Lung (tissue), 12 donors: ENCODE results near the gene GPN1. TPM values are rescaled to one million over a fixed set of nuclear protein-coding genes. Genes with fewer than 3 reads are reported as not detected.
"Not testable (repeated sequence)": the region's sequence is repeated elsewhere in the genome, so short reads cannot be mapped to it uniquely, and the experiment has no call there.

Experiments
- ATAC-seq: fragments of 200-7000 bp; cut with Tn5 transposase; one replicate; pipeline ENCODE4 v1.9.1; 2020; ENCODE audit warnings: moderate number of reproducible peaks; ENCODE audit not compliant: insufficient read depth, low FRiP score
- DNase-seq, 3 donors: peaks; one replicate each; pipeline ENCODE4 v3.0.0-alpha.2; 2013 to 2017
- H3K27ac ChIP-seq, 2 donors: one replicate each; pipeline ENCODE4 v1.5.1; 2013; ENCODE audit warnings: mild to moderate bottlenecking in 2 of 2, moderate library complexity in 2 of 2, control low read depth in 1 of 2, inconsistent platforms in 1 of 2, low read depth in 1 of 2, low read length in 1 of 2
- H3K27me3 ChIP-seq, 3 donors: one replicate each; pipeline ENCODE4 v1.5.1; 2013; ENCODE audit warnings: low read length in 2 of 3; ENCODE audit not compliant: control insufficient read depth in 3 of 3, insufficient read depth in 3 of 3
- H3K36me3 ChIP-seq, 4 donors: one replicate each; pipeline ENCODE4 v1.5.1; 2013; ENCODE audit warnings: low read length in 4 of 4, mild to moderate bottlenecking in 1 of 4, moderate library complexity in 1 of 4; ENCODE audit not compliant: control insufficient read depth in 4 of 4, insufficient read depth in 4 of 4
- H3K4me1 ChIP-seq, 5 donors: one replicate each; pipeline ENCODE4 v1.5.1; 2013; ENCODE audit warnings: low read length in 5 of 5, mild to moderate bottlenecking in 2 of 5, moderate library complexity in 1 of 5; ENCODE audit not compliant: control insufficient read depth in 5 of 5, insufficient read depth in 5 of 5
- H3K4me3 ChIP-seq: one replicate; pipeline ENCODE4 v1.5.1; 2013; ENCODE audit warnings: mild to moderate bottlenecking, control low read depth, moderate library complexity
- H3K9ac ChIP-seq, 2 donors: one replicate each; pipeline ENCODE4 v1.5.1; 2013; ENCODE audit warnings: low read length in 2 of 2, control low read depth in 1 of 2; ENCODE audit not compliant: insufficient read depth in 1 of 2
- H3K9me3 ChIP-seq, 4 donors: one replicate each; pipeline ENCODE4 v1.5.1; 2013; ENCODE audit warnings: low read length in 3 of 4, mild to moderate bottlenecking in 1 of 4, moderate library complexity in 1 of 4; ENCODE audit not compliant: control insufficient read depth in 4 of 4, insufficient read depth in 3 of 4
- WGBS, 2 donors: extraction: QIAGEN DNeasy Blood & Tissue Kit; methylation state at CpG; one replicate each; pipeline ENCODE4 v1.1.7; 2013; 5-methylcytosine and 5-hydroxymethylcytosine counted together
- polyA plus RNA-seq, 2 donors: library from polyadenylated mRNA; stranded (reverse); fragments of 200-250 nt; gene quantifications; one replicate each; pipeline ENCODE4 v1.2.1, GENCODE V29; 2013
- total RNA-seq, 2 donors: library from RNA; depleted of rRNA in 1 of 2; stranded (reverse); fragments of >200 nt in 1 of 2; gene quantifications; one replicate each; pipeline ENCODE4 v1.2.1, GENCODE V29; 2014 to 2021
- TF ChIP-seq, protein P1 (sequence below): IDR thresholded peaks from 2 replicates; pipeline ENCODE4 v1.5.1; 2012; ENCODE audit warnings: mild to moderate bottlenecking; ENCODE audit errors: control extremely low read depth, extremely low read depth
- donor health status: control.
- donor health status: control.
- donor health status: Bipolar disorder and iron deficiency.
- donor health status: healthy.
- donor health status: DM: yes; HTN: yes; CAD: no.

The GPN1 gene
- total and polyA plus RNA-seq, 4 donors: 16.4 to 30.7 (median 27.3) TPM

DNA sequence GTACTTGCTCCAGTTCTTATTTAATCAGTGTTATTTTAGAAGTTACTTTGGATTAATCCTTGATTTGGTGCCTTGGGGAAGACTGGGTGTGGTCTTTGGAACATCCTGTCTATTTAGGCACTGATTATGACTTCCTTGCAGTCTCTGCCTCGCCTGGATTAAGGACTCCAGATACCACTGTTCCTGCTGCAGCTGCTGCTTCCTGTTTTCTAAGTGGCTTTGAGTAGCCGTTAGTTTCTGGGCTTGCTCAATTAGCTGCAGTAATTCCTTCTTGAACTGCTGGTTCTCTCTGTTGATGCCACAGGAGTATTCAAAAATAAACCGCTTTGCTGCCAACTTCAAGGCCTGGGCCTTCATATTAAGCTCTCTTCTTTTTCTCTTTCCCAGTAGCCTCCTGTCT is 1.9 kb upstream of the GPN1 start:
- not testable (repeated sequence) for ATAC-seq, H3K27me3 ChIP-seq, H3K9ac ChIP-seq, H3K4me3 ChIP-seq, H3K9me3 ChIP-seq
- peak in 1 of 3 donors; percentile 3 for DNase-seq
- Histone ChIP-seq H3K4me1 (peaks cover 0 to 11% (median 7%) of the 10 kb centered on the region in 5 donors), H3K27ac (peak overlapping the region in 1 of 2 donors; percentile 17), H3K36me3 (peaks cover 4 to 24% (median 16%) of the 10 kb centered on the region in 4 donors)
- 14 to 45% methylated on average over 3 of the region's 3 CpGs for WGBS, 2 donors

DNA sequence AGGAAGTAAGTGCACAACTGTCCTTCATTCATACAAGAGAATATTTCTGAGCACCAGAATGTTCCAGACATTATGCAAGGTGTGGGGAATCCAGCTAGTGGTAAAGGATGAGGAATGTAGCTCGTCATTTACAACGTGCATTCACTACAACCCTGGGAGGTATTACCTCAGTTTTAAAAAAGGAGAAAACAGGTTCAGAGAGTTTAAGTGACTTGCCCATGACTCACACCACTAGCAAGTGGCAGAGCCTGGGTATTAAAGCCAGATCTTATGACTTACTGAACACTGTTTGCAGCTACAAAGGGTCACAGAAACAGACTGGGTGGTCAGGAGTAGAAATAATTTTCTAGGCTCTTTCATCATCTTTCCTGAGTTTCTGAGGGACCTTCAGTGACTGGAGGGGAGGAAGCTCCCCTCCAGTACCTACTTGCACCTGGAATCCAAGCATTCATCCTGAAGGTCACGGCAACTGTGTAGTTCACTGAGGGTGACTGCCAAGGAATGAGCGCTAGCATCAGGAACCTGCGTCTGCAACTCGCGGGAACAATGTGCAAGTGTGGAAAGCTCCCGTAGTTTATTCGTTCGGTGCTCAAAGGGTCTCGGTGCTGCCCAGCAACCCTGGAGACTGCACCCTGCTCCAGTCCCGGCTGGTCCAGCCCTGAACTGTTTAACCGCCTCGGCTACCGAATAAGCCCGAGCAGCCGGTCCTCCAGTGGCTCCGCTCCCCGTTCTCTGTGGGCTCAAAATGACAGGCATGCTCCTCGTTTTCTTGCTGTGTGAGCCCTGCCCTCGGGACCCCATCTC is 685 bp upstream of the GPN1 start:
- no peaks in the 10 kb centered on the region for H3K9me3 ChIP-seq
- WGBS, 2 donors: 3 to 4% methylated on average over 20 to 21 of the region's 21 CpGs
- H3K36me3 ChIP-seq: peaks cover 2 to 20% (median 14%) of the 10 kb centered on the region in 4 donors
- peak; percentile 42 for ATAC-seq
- DNase-seq: peak in 1 of 3 donors; percentile 23
- H3K4me1 ChIP-seq: peaks cover 0 to 11% (median 7%) of the 10 kb centered on the region in 5 donors
- peak overlapping the region; percentile 65 to 88 for H3K9ac ChIP-seq
- H3K27ac ChIP-seq: peak overlapping the region; percentile 65 to 76
- H3K4me3 ChIP-seq: peak overlapping the region; percentile 77
- TF ChIP-seq, protein P1, sequence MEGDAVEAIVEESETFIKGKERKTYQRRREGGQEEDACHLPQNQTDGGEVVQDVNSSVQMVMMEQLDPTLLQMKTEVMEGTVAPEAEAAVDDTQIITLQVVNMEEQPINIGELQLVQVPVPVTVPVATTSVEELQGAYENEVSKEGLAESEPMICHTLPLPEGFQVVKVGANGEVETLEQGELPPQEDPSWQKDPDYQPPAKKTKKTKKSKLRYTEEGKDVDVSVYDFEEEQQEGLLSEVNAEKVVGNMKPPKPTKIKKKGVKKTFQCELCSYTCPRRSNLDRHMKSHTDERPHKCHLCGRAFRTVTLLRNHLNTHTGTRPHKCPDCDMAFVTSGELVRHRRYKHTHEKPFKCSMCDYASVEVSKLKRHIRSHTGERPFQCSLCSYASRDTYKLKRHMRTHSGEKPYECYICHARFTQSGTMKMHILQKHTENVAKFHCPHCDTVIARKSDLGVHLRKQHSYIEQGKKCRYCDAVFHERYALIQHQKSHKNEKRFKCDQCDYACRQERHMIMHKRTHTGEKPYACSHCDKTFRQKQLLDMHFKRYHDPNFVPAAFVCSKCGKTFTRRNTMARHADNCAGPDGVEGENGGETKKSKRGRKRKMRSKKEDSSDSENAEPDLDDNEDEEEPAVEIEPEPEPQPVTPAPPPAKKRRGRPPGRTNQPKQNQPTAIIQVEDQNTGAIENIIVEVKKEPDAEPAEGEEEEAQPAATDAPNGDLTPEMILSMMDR: no peak
- H3K27me3 ChIP-seq: no peaks in the 10 kb centered on the region

GRCh38 chr2:27630257-27630656 is 1.4 kb downstream of the GPN1 start:
- H3K9me3 ChIP-seq, H3K9ac ChIP-seq, H3K4me3 ChIP-seq, H3K27me3 ChIP-seq, ATAC-seq, DNase-seq, H3K27ac ChIP-seq: not testable (repeated sequence)
- Histone ChIP-seq H3K36me3 (peaks cover 10 to 23% (median 20%) of the 10 kb centered on the region in 4 donors), H3K4me1 (peaks cover 0 to 11% (median 7%) of the 10 kb centered on the region in 5 donors)
- WGBS, 2 donors: 95 to 98% methylated on average over 2 of the region's 2 CpGs

GRCh38 chr2:27634291-27634690 is 5.4 kb downstream of the GPN1 start:
- Histone ChIP-seq H3K27ac (no peak overlapping the region), H3K9ac (no peak overlapping the region), H3K9me3 (no peaks in the 10 kb centered on the region), H3K36me3 (peaks cover 26 to 40% (median 32%) of the 10 kb centered on the region in 4 donors), H3K4me3 (no peak overlapping the region), H3K4me1 (peaks cover 0 to 6% (median 0%) of the 10 kb centered on the region in 5 donors), H3K27me3 (no peaks in the 10 kb centered on the region)
- DNase-seq (no peak), ATAC-seq (no peak)
- TF ChIP-seq, protein P1: no peak
- WGBS, 2 donors: 98 to 99% methylated on average over 2 of the region's 2 CpGs
